Measurements from ENCODE around the gene HPCAL1. TPM values are rescaled to one million over a fixed set of nuclear protein-coding genes. Genes with fewer than 3 reads are reported as not detected.
A peak's percentile ranks its signal among the peaks of the same experiment; 100 is the strongest.

Gene HPCAL1
- total and polyA plus RNA-seq, 12 donors, result 17.4 to 118 (median 61.3) TPM

DNA sequence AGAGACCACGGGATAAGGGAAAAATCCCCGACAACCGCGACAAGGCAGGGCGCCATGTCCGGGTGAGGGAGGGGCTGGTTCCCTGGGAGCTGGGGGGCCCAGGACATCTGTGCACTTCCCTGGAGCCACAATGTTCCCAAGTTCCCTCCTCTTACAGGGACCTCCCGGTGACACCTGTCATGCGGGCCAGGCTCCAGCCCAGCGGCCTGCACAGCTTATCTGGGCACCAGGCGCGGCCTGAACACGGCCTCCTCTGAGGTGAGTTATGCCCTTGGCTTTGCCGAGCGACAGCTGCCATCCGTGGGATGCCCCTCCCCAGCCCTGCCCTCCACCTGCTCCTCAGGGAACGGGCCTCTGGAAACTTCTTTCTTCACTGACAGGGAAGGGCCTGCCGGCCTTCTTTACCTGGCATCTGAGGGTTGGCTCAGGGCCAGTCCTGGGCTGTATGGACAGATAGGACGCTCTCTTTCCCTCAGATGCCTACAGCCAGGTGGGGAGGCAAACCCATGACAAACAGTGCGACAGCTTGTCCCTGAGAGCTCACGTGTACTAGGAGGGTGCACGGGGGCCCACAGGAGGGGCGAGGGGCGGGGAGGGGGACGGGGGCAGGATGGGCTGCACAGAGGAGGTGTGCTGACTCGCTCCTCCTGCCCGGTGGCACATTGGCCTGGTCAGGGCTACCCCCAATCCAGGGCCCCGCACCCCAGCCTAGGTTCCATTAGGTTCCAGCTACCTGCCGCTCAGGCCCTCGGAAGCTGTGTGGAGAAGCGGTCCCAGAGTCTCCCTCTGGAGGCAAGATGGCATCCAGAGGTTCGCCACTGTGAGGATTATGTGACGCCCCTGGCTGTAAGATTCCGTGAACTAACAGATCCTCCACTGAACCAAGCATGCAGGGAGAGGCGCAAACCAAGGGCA lies 34.9 kb upstream of the HPCAL1 start:
- Histone ChIP-seq H3K27ac (no peak overlapping the region), H3K36me3 (replicated peaks in 1 of 2) (no peaks in the 10 kb centered on the region), H3K4me3 (no peak overlapping the region), H3K27me3 (no peaks in the 10 kb centered on the region), H3K4me1 (replicated peaks in 1 of 2) (peaks cover 4 to 18% of the 10 kb centered on the region in 2 donors), H3K9me3 (replicated peaks in 1 of 3) (no peaks in the 10 kb centered on the region)
- intact Hi-C loops (cut with DNase I), result loop anchor here in 1 of 2 donors (5.0 kb wide), 1 partner anchor 144 kb away; no protein-coding TSS in a partner anchor
- peak in 4 of 7 donors; percentile 12 to 51 (median 25) for DNase-seq
- TF ChIP-seq, protein P1, sequence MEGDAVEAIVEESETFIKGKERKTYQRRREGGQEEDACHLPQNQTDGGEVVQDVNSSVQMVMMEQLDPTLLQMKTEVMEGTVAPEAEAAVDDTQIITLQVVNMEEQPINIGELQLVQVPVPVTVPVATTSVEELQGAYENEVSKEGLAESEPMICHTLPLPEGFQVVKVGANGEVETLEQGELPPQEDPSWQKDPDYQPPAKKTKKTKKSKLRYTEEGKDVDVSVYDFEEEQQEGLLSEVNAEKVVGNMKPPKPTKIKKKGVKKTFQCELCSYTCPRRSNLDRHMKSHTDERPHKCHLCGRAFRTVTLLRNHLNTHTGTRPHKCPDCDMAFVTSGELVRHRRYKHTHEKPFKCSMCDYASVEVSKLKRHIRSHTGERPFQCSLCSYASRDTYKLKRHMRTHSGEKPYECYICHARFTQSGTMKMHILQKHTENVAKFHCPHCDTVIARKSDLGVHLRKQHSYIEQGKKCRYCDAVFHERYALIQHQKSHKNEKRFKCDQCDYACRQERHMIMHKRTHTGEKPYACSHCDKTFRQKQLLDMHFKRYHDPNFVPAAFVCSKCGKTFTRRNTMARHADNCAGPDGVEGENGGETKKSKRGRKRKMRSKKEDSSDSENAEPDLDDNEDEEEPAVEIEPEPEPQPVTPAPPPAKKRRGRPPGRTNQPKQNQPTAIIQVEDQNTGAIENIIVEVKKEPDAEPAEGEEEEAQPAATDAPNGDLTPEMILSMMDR (IDR thresholded peaks at IDR 0.05), result no peak
- no peak for TF ChIP-seq POLR2A (IDR thresholded peaks at IDR 0.05)
- 81 to 86% (median 84%) methylated on average over 18 to 34 of the region's 34 CpGs for WGBS, 4 donors

- Histone ChIP-seq H3K9me3 (replicated peaks in 1 of 3) (no peaks in the 10 kb centered on the region), H3K27ac (no peak overlapping the region)
- intact Hi-C loops (cut with DNase I), result loop anchor here in 1 of 2 donors (5.0 kb wide), 1 partner anchor 143 kb away; no protein-coding TSS in a partner anchor
Observed at GRCh38 chr2:10269291-10269690, 33.4 kb upstream of the HPCAL1 start.

DNA sequence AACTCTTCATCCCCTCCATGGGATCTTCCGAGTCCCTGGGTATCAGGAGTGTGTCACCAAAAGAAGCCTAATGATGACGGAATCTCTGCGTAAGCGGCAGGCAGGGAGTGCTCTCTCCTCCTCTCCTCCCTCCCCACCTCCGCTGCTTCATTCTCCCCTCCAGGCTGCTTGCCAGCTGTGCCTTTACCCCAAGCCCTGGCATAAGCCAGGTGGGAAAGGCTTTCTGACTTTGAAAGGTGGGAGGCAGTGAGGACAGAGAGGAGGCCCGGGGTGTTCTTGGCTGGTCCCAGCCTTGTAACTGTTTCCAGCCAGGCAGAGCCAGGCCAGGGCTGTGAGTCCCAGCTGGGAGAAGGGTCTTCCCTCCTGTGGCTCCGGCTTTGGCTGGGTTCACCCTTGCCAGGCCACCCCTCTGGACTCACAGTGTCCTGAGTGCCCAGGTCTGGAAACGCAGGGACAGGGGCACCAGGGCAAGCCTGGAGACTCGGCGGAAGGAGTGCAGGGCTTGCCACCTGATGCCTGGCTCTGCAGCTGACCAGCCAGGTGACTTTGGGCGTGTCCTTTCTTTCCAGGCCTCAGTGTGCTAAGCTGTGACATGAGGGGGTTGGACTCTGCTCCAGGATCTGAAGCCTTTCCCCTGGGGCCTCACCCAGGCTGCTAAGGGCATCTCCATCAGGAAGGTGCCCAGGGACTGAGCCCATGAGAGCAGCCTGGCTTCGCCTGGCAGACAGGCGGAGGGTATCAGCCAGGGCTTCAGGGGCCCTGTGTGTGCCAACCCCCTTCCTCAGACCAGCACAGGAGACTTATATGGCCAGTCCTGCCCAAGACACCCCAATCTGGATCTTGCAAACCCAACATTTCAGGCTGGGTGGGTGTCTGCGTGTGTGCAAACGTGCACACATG lies 32.7 kb upstream of the HPCAL1 start:
- no peak overlapping the region for H3K4me3 ChIP-seq
- no peaks in the 10 kb centered on the region for H3K36me3 ChIP-seq (replicated peaks in 1 of 2)
- H3K27ac ChIP-seq, result no peak overlapping the region
- intact Hi-C loops (cut with DNase I), result loop anchor here in 1 of 2 donors (5.0 kb wide), 1 partner anchor 142 kb away; no protein-coding TSS in a partner anchor
- no peaks in the 10 kb centered on the region for H3K27me3 ChIP-seq
- H3K4me1 ChIP-seq (replicated peaks in 1 of 2), result peaks cover 4 to 21% of the 10 kb centered on the region in 2 donors
- TF ChIP-seq POLR2A (IDR thresholded peaks at IDR 0.05), result no peak
- TF ChIP-seq, protein P1 (IDR thresholded peaks at IDR 0.05), result no peak
- DNase-seq, result peak in 4 of 7 donors; percentile 12 to 46 (median 17)
- 86 to 92% (median 89%) methylated on average over 8 to 15 of the region's 15 CpGs for WGBS, 4 donors
- no peaks in the 10 kb centered on the region for H3K9me3 ChIP-seq (replicated peaks in 1 of 3)

More at GRCh38 chr2:10269291-10269690, 33.4 kb upstream of the HPCAL1 start:
- Histone ChIP-seq H3K4me1 (replicated peaks in 1 of 2) (peaks cover 4 to 21% of the 10 kb centered on the region in 2 donors), H3K4me3 (no peak overlapping the region), H3K27me3 (no peaks in the 10 kb centered on the region), H3K36me3 (replicated peaks in 1 of 2) (no peaks in the 10 kb centered on the region)
- peak in 3 of 7 donors; percentile 1 to 35 (median 11) for DNase-seq
- WGBS, 4 donors, result 82 to 94% (median 92%) methylated on average over 8 of the region's 8 CpGs
- TF ChIP-seq, protein P1 (IDR thresholded peaks at IDR 0.05), result no peak
- TF ChIP-seq POLR2A (IDR thresholded peaks at IDR 0.05), result no peak

Measured in adrenal gland (tissue), 12 donors.